SJSA1 (cell line): Measurements from ENCODE around the gene GPR107. TPM values are rescaled to one million over a fixed set of nuclear protein-coding genes. Genes with fewer than 3 reads are reported as not detected.
A peak's percentile ranks its signal among the peaks of the same experiment; 100 is the strongest.
"Not testable (repeated sequence)": the region's sequence is repeated elsewhere in the genome, so short reads cannot be mapped to it uniquely, and the experiment has no call there.

Experiments
- DNase-seq, 2 experiments: peaks; one replicate each; pipeline ENCODE4 v3.0.0-alpha.2; 2015 to 2020; ENCODE audit warnings: low spot score in 2 of 2, low read depth in 1 of 2
- H3K27ac ChIP-seq: fragments of 250-450 bp; sonication (Bioruptor Pico); 2 replicates; pipeline ENCODE4 v1.5.1; 2020; ENCODE audit warnings: mild to moderate bottlenecking, moderate library complexity
- H3K27me3 ChIP-seq: fragments of 250-450 bp; sonication (Bioruptor Pico); replicated peaks from 2 replicates; pipeline ENCODE4 v1.5.1; 2020; ENCODE audit warnings: mild to moderate bottlenecking, moderate library complexity
- H3K36me3 ChIP-seq: fragments of 250-450 bp; sonication (Bioruptor Pico); 2 replicates; pipeline ENCODE4 v1.5.1; 2020; ENCODE audit warnings: mild to moderate bottlenecking
- H3K4me1 ChIP-seq: fragments of 250-450 bp; sonication (Bioruptor Pico); replicated peaks from 2 replicates; pipeline ENCODE4 v1.6.1; 2021; ENCODE audit warnings: mild to moderate bottlenecking
- H3K4me3 ChIP-seq: fragments of 250-450 bp; sonication (Bioruptor Pico); 2 replicates; pipeline ENCODE4 v1.5.1; 2020; ENCODE audit warnings: mild to moderate bottlenecking
- H3K9me3 ChIP-seq: fragments of 250-450 bp; sonication (Bioruptor Pico); replicated peaks from 2 replicates; pipeline ENCODE4 v1.5.1; 2020; ENCODE audit warnings: mild to moderate bottlenecking
- total RNA-seq: library from RNA; depleted of rRNA; stranded (reverse); fragments of >200 nt; shearing (Covaris generic); gene quantifications from 2 replicates; pipeline ENCODE4 v1.2.3, GENCODE V29; 2014

The GPR107 gene
- total RNA-seq, 1 experiment from 2014 or later = 25.5 TPM

GRCh38 chr9:130021842-130022241, 31.9 kb upstream of the GPR107 start:
- not testable (repeated sequence) for H3K4me3 ChIP-seq, H3K27me3 ChIP-seq, H3K27ac ChIP-seq, DNase-seq, H3K36me3 ChIP-seq, H3K9me3 ChIP-seq
- peaks cover 58% of the 10 kb centered on the region for H3K4me1 ChIP-seq

DNA sequence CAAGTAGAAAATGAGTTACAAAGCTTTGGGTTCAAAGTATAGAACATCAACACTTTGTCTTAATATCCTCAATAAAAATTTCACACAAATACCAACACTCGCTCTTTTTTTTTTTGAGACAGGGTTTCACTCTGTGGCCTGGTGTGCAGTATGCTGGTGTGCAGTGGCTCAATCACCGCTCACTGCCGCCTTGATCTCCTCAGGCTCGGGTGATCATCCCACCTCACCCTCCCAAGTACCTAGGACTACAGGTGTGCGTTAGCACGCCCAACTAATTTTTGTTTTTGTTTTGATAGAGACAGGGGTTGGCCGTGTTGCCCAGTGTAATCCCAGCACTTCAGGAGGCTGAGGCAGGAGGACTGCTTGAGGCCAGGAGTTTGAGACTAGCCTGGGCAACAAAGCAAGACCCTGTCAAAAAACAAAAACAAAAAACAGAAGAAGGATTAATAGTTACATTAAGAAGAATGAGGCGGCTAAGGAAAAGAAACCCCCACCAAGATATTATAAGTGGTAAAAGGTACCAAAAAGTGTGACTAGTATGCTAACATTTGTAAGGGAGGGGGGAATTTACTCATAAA, 31.1 kb upstream of the GPR107 start:
- no peaks in the 10 kb centered on the region for H3K27me3 ChIP-seq
- no peaks in the 10 kb centered on the region; the same call in 1 of the 2 replicates for H3K36me3 ChIP-seq
- DNase-seq = no peak
- H3K4me3 ChIP-seq = no peak overlapping the region
- H3K9me3 ChIP-seq = no peaks in the 10 kb centered on the region
- no peak overlapping the region for H3K27ac ChIP-seq
- peaks cover 50% of the 10 kb centered on the region for H3K4me1 ChIP-seq

DNA sequence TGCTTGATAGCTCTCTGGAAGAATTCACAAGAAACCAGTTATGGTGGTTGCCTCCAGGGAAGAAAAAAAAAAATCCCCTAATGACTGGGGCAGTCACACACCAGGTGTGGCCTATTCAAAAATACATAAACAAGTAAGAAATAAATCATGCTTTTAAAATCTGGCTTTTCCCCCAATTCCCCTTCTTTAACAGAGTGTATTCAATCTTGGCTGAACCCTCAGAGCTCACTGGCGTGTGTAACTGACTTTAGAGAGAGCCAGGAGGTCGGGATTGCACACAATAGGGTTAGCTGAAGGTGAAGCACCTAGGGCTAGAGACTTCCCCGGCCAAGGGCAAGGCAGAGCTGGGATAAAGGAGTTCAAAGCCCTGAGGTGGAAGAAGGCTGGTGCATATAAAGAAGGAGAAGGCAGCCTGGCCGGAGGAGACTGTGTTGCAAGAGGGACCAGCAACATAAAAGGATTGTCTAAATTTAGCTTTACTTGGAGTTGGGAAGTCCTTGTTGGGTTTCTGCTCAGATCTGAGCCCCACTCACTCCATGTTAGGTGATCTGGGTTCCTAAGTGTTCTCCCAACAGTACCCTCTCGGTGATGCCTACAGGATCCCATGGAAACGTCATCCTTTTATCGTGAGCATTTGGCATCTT, 30.4 kb upstream of the GPR107 start:
- no peaks in the 10 kb centered on the region for H3K27me3 ChIP-seq
- H3K4me3 ChIP-seq = no peak overlapping the region
- peaks cover 50% of the 10 kb centered on the region for H3K4me1 ChIP-seq
- no peak overlapping the region for H3K27ac ChIP-seq
- peaks cover 2% of the 10 kb centered on the region; the same call in 1 of the 2 replicates for H3K36me3 ChIP-seq
- DNase-seq = peak in 1 of 2 experiments; percentile 33
- H3K9me3 ChIP-seq = no peaks in the 10 kb centered on the region

GRCh38 chr9:130023994-130024596, 29.6 kb upstream of the GPR107 start:
- Histone ChIP-seq H3K27me3 (no peaks in the 10 kb centered on the region), H3K4me1 (peaks cover 55% of the 10 kb centered on the region), H3K36me3 (peaks cover 3% of the 10 kb centered on the region; the same call in 1 of the 2 replicates), H3K27ac (peak overlapping the region; percentile 39), H3K4me3 (no peak overlapping the region), H3K9me3 (no peaks in the 10 kb centered on the region)
- no peak for DNase-seq

DNA sequence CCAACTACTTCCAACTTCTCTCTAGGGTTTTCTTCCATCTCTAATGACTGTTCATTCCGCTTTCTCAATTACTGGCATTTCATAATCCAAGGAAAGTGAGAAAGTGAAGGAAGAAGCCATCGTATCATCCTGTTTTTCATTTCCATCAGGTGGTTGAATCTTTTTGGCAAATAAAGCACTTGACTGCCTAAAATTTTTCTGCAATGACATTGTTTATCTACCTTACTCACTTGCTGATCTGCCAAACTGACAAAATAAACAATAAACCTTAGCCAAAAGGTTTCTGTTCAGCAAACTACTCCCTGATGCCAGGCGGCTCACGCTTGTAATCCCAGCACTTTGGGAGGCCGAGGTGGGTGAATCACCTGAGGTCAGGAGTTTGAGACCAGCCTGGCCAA, 29.1 kb upstream of the GPR107 start:
- DNase-seq = peak in 1 of 2 experiments; percentile 37
- H3K4me1 ChIP-seq = peaks cover 55% of the 10 kb centered on the region
- H3K27ac ChIP-seq = peak overlapping the region; percentile 39
- no peaks in the 10 kb centered on the region for H3K9me3 ChIP-seq
- H3K27me3 ChIP-seq = no peaks in the 10 kb centered on the region
- no peak overlapping the region for H3K4me3 ChIP-seq
- H3K36me3 ChIP-seq = peaks cover 3% of the 10 kb centered on the region; the same call in 1 of the 2 replicates

DNA sequence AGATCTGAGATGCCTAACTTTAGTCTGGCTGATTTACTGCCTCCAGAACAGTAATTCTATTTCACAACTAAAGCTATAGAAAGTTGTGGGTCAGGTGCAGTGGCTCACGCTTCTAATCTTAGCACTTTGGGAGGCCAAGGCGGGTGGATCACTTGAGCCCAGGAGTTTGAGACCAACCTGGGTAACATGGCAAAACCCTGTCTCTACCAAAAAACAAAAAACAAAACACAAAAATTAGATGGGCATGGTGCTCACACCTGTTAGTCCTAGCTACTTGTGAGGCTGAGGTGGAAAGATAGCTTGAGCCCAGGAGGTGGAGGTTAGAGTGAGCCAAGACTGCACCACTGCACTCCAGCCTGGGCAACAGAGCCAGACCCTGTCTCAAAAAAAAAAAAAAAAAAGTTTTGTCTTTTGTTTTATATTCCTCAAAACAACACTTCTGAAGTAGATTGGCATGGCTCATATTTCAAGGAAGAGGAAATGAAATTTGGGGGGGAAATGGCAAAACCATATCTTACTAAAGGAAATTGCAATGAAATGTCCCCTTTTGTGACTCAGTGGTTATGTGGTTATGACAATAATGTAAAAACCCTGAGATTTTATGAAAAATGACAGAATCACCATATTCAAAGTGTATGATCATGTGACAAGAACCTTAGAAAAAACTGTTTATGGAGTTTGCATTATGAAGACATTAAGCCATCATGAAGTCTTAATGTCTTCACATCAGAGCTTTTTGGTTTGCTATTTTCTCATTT, 26.9 kb upstream of the GPR107 start:
- peaks cover 46% of the 10 kb centered on the region for H3K4me1 ChIP-seq
- H3K36me3 ChIP-seq = peaks cover 3% of the 10 kb centered on the region; the same call in 1 of the 2 replicates
- DNase-seq = no peak
- H3K27me3 ChIP-seq = no peaks in the 10 kb centered on the region
- no peak overlapping the region for H3K4me3 ChIP-seq
- H3K9me3 ChIP-seq = no peaks in the 10 kb centered on the region
- H3K27ac ChIP-seq = no peak overlapping the region

- H3K4me3 ChIP-seq = no peak overlapping the region
- H3K27ac ChIP-seq = no peak overlapping the region
- H3K36me3 ChIP-seq = peaks cover 3% of the 10 kb centered on the region; the same call in 1 of the 2 replicates
- H3K4me1 ChIP-seq = peaks cover 43% of the 10 kb centered on the region
- H3K9me3 ChIP-seq = no peaks in the 10 kb centered on the region
- H3K27me3 ChIP-seq = no peaks in the 10 kb centered on the region
- no peak for DNase-seq
Measured at GRCh38 chr9:130027533-130028365, 26.0 kb upstream of the GPR107 start.

DNA sequence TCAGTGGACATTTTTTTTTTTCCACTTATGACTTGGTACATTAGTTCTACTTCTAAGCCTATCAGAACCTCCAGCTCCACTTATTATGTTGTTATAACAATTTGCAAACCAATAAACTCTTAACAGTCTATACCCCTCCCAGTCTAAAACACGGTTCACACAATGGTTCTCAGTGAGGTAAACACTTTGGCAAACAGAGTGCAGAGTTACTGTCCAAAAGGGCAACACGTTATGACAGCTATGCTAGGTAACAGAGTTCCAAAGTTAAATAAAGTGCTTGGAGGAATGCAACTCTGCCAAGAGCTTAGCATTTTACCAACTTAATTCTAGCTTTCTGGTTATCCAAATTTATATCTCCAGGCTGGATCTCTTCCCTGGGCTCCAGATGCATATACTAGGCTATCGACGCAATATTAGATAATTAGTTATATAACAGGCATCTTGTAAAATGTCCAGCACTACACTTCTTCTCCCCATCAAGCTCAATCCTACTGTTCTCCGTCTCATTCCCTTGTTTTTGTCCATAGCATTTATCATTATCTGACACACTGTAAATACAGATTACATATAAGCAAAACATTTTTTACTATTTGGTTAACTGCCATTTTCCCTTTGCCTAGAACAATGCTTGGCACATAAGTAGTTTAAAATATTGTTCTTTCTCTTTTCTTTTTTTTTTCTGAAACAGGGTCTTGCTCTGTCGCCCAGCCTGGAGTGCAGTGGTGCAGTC, 25.0 kb upstream of the GPR107 start:
- DNase-seq = no peak
- Histone ChIP-seq H3K9me3 (no peaks in the 10 kb centered on the region), H3K27me3 (no peaks in the 10 kb centered on the region), H3K4me3 (no peak overlapping the region), H3K27ac (no peak overlapping the region), H3K4me1 (peaks cover 34% of the 10 kb centered on the region), H3K36me3 (peaks cover 3% of the 10 kb centered on the region; the same call in 1 of the 2 replicates)

DNA sequence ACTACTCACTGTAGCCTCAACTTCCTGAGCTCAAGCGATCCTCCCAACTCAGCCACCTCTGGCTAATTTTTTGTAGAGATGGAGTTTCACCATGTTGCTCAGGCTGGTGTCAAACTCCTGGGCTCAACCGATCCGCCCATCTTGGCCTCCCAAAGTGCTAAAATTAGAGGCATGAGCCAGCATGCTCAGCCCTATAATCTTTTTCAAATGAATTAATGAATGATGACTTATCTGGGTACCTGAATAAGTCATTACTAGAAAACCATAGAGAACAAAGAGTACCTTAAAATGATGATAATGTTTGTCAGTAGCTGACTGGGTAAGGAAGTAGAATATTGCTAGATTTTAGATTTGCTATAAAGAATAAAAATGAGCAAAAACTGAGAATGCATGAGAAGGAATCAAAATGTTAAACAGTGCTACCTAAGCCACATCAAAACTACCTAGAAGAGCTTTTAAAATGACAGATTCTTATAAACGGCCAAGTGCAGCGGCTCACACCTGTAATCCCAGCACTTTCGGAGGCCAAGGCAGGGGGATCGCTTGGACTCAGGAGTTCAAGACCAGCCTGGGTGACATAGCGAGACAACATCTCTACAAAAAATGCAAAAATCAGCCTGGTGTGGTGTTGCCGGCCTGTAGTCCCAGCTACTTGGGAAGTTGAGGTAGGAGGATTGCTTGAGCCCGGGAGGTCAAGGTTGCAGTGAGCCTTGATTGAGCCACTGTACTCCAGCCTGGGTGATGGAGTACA, 24.3 kb upstream of the GPR107 start:
- Histone ChIP-seq H3K4me3 (no peak overlapping the region), H3K9me3 (no peaks in the 10 kb centered on the region), H3K27ac (no peak overlapping the region), H3K27me3 (no peaks in the 10 kb centered on the region), H3K36me3 (peaks cover 3% of the 10 kb centered on the region; the same call in 1 of the 2 replicates), H3K4me1 (peaks cover 30% of the 10 kb centered on the region)
- DNase-seq = no peak

DNA sequence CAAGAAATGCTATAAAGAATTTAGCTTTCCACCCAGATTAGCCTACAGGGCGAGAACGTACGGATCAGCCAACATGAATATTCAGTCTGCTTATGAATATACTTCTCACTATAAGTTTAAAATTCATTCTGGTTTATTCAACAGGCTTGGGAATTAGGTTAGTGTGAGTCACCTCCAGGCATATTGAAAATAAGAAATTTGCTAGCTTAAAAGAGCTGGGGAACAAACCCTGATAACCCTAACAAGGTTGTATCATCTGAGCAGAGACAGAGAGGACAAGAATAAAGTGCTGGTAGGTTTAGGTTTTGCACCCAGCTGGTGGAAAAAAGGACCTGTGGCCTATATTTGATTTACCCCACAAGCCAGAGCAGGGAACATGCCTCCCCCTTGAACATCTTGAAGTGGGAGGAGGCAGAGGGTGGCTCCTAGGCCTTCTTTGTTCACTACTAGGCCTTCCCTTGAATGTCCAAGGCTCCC, 23.0 kb upstream of the GPR107 start:
- H3K27ac ChIP-seq = no peak overlapping the region
- peaks cover 3% of the 10 kb centered on the region; the same call in 1 of the 2 replicates for H3K36me3 ChIP-seq
- H3K4me1 ChIP-seq = peaks cover 30% of the 10 kb centered on the region
- no peak for DNase-seq
- H3K4me3 ChIP-seq = no peak overlapping the region
- H3K27me3 ChIP-seq = no peaks in the 10 kb centered on the region
- no peaks in the 10 kb centered on the region for H3K9me3 ChIP-seq

DNA sequence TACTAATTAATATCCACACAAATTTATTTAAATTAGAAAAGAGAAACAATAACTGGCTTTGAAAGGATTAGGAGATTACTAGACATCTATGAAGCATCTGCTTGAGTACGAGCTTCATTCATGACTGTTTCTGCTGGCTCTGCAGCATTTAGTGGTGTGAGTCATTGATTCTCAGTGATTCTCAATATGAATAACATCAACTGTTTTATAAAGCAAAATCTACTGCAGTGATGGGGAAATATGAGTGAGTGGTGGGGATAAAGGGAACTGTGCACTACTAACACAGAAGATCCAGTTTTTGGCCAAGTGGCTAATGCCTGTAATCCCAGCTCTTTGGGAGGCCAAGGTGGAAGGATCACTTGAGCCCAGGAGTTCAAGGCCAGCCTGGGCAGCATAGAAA, 19.1 kb upstream of the GPR107 start:
- H3K36me3 ChIP-seq = no peaks in the 10 kb centered on the region
- DNase-seq = peak in 1 of 2 experiments; percentile 23
- H3K4me1 ChIP-seq = peaks cover 34% of the 10 kb centered on the region
- H3K27me3 ChIP-seq = no peaks in the 10 kb centered on the region
- H3K9me3 ChIP-seq = no peaks in the 10 kb centered on the region
- H3K27ac ChIP-seq = no peak overlapping the region
- H3K4me3 ChIP-seq = no peak overlapping the region

DNA sequence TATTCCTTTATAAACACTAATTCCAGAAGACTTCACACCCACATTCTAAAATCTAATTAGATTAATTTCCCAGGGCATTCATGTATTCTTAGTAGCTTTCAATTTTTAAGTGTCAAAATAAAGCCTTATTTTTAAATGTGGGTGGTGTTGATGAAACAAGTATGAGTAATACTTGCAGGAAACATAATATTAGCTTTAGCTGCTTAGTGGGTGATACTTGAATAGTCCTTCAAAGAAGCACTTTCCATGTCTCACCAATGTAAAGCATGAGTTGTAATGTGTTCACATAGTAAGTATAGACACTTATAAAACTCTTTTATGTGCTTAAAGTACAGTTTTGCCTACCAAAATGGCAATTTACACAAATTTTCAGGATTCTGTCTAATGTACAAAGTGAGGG, 17.6 kb upstream of the GPR107 start:
- DNase-seq = peak in 1 of 2 experiments; percentile 47

More for the DNA sequence above, 17.6 kb upstream of the GPR107 start:
- no peaks in the 10 kb centered on the region for H3K36me3 ChIP-seq
- no peak overlapping the region for H3K4me3 ChIP-seq
- peak overlapping the region; percentile 21; the same call in 1 of the 2 replicates for H3K27ac ChIP-seq
- H3K4me1 ChIP-seq = peaks cover 39% of the 10 kb centered on the region
- H3K27me3 ChIP-seq = no peaks in the 10 kb centered on the region
- no peaks in the 10 kb centered on the region for H3K9me3 ChIP-seq
